Memory B cell (primary cell): ENCODE data around the gene ZAP70.
"Not testable (repeated sequence)": the region's sequence is repeated elsewhere in the genome, so short reads cannot be mapped to it uniquely, and the experiment has no call there.

ENCODE experiments used
- ATAC-seq: fragments of 150-1000 bp; cut with Tn5 transposase; 2 replicates; pipeline ENCODE4 v1.10.0; 2021; ENCODE audit warnings: low read depth, mild to moderate bottlenecking, moderate library complexity
- DNase-seq, 2 donors: peaks; one replicate each; pipeline ENCODE4 v3.0.0; 2022; ENCODE audit warnings: low spot score in 2 of 2
- H3K27ac Mint-ChIP-seq: one replicate; pipeline ENCODE4 v1.8.0; 2022; ENCODE audit warnings: mild to moderate bottlenecking, moderate library complexity, mixed read lengths
- H3K27me3 Mint-ChIP-seq: one replicate; pipeline ENCODE4 v1.8.0; 2022; ENCODE audit warnings: mixed read lengths
- H3K36me3 Mint-ChIP-seq: one replicate; pipeline ENCODE4 v1.8.0; 2022; ENCODE audit warnings: mild to moderate bottlenecking, mixed read lengths
- H3K4me1 Mint-ChIP-seq: one replicate; pipeline ENCODE4 v1.8.0; 2022; ENCODE audit warnings: mixed read lengths
- H3K4me3 Mint-ChIP-seq: one replicate; pipeline ENCODE4 v1.8.0; 2022; ENCODE audit warnings: mild to moderate bottlenecking, moderate library complexity, mixed read lengths
- H3K9me3 Mint-ChIP-seq: one replicate; pipeline ENCODE4 v1.8.0; 2022; ENCODE audit warnings: mixed read lengths

The ZAP70 gene

GRCh38 chr2:97704989-97705388 lies 8.4 kb upstream of the ZAP70 start:
- Mint-ChIP-seq H3K27ac (no peak overlapping the region), H3K36me3 (peaks cover 1% of the 10 kb centered on the region), H3K27me3 (peaks cover 8% of the 10 kb centered on the region), H3K4me3 (no peak overlapping the region), H3K9me3 (no peaks in the 10 kb centered on the region), H3K4me1 (peaks cover 5% of the 10 kb centered on the region)
- no peak for DNase-seq
- no peak for ATAC-seq

- DNase-seq, result no peak
- no peak overlapping the region for H3K27ac Mint-ChIP-seq
- H3K4me1 Mint-ChIP-seq, result peaks cover 4% of the 10 kb centered on the region
- peaks cover 9% of the 10 kb centered on the region for H3K27me3 Mint-ChIP-seq
- H3K36me3 Mint-ChIP-seq, result peaks cover 1% of the 10 kb centered on the region
- no peak for ATAC-seq
- no peaks in the 10 kb centered on the region for H3K9me3 Mint-ChIP-seq
- no peak overlapping the region for H3K4me3 Mint-ChIP-seq
These were observed 7.3 kb upstream of the ZAP70 start for GRCh38 chr2:97706112-97706511.

- no peaks in the 10 kb centered on the region for H3K9me3 Mint-ChIP-seq
- no peak overlapping the region for H3K4me3 Mint-ChIP-seq
- H3K27me3 Mint-ChIP-seq, result peaks cover 9% of the 10 kb centered on the region
- no peaks in the 10 kb centered on the region for H3K36me3 Mint-ChIP-seq
- ATAC-seq, result no peak
- no peak overlapping the region for H3K27ac Mint-ChIP-seq
- H3K4me1 Mint-ChIP-seq, result peaks cover 4% of the 10 kb centered on the region
- DNase-seq, result no peak
These were observed 6.5 kb upstream of the ZAP70 start for GRCh38 chr2:97706708-97707345.

- ATAC-seq, result no peak
- peaks cover 9% of the 10 kb centered on the region for H3K27me3 Mint-ChIP-seq
These were observed 5.9 kb upstream of the ZAP70 start for GRCh38 chr2:97707362-97708047.

GRCh38 chr2:97708048-97708380 lies 5.4 kb upstream of the ZAP70 start:
- Mint-ChIP-seq H3K4me3 (no peak overlapping the region), H3K4me1 (peaks cover 4% of the 10 kb centered on the region), H3K27ac (no peak overlapping the region), H3K9me3 (no peaks in the 10 kb centered on the region), H3K27me3 (peaks cover 9% of the 10 kb centered on the region), H3K36me3 (no peaks in the 10 kb centered on the region)
- DNase-seq, result no peak
- ATAC-seq, result no peak

More at GRCh38 chr2:97707362-97708047, 5.9 kb upstream of the ZAP70 start:
- DNase-seq, result no peak
- no peaks in the 10 kb centered on the region for H3K9me3 Mint-ChIP-seq
- H3K4me1 Mint-ChIP-seq, result peaks cover 4% of the 10 kb centered on the region
- no peak overlapping the region for H3K27ac Mint-ChIP-seq
- no peaks in the 10 kb centered on the region for H3K36me3 Mint-ChIP-seq
- no peak overlapping the region for H3K4me3 Mint-ChIP-seq

GRCh38 chr2:97708608-97709007 lies 4.8 kb upstream of the ZAP70 start:
- DNase-seq, result no peak
- no peaks in the 10 kb centered on the region for H3K36me3 Mint-ChIP-seq
- no peaks in the 10 kb centered on the region for H3K9me3 Mint-ChIP-seq
- no peak overlapping the region for H3K27ac Mint-ChIP-seq
- no peak for ATAC-seq
- H3K4me3 Mint-ChIP-seq, result no peak overlapping the region
- peaks cover 4% of the 10 kb centered on the region for H3K4me1 Mint-ChIP-seq
- H3K27me3 Mint-ChIP-seq, result peaks cover 9% of the 10 kb centered on the region

- DNase-seq (no peak), ATAC-seq (no peak)
- Mint-ChIP-seq H3K9me3 (no peaks in the 10 kb centered on the region), H3K4me3 (no peak overlapping the region), H3K4me1 (peaks cover 5% of the 10 kb centered on the region), H3K36me3 (no peaks in the 10 kb centered on the region), H3K27ac (no peak overlapping the region), H3K27me3 (peaks cover 9% of the 10 kb centered on the region)
These were observed 2.0 kb upstream of the ZAP70 start for GRCh38 chr2:97711394-97711711.

- H3K4me1 Mint-ChIP-seq, H3K4me3 Mint-ChIP-seq, H3K9me3 Mint-ChIP-seq, H3K27ac Mint-ChIP-seq, ATAC-seq, H3K27me3 Mint-ChIP-seq, H3K36me3 Mint-ChIP-seq, DNase-seq: not testable (repeated sequence)
These were observed 1.2 kb upstream of the ZAP70 start for GRCh38 chr2:97712175-97712574.

GRCh38 chr2:97712693-97713295 lies 582 bp upstream of the ZAP70 start:
- H3K27me3 Mint-ChIP-seq, result peaks cover 9% of the 10 kb centered on the region
- peaks cover 9% of the 10 kb centered on the region for H3K4me1 Mint-ChIP-seq

GRCh38 chr2:97714084-97714949 lies 941 bp downstream of the ZAP70 start:
- Mint-ChIP-seq H3K36me3 (no peaks in the 10 kb centered on the region), H3K4me1 (peaks cover 19% of the 10 kb centered on the region), H3K4me3 (no peak overlapping the region)

More at GRCh38 chr2:97712693-97713295, 582 bp upstream of the ZAP70 start:
- Mint-ChIP-seq H3K4me3 (no peak overlapping the region), H3K36me3 (no peaks in the 10 kb centered on the region), H3K9me3 (no peaks in the 10 kb centered on the region), H3K27ac (no peak overlapping the region)
- DNase-seq (no peak), ATAC-seq (no peak)

GRCh38 chr2:97714950-97715652 lies 1.7 kb downstream of the ZAP70 start:
- Mint-ChIP-seq H3K4me3 (no peak overlapping the region), H3K27me3 (peaks cover under 1% of the 10 kb centered on the region), H3K27ac (no peak overlapping the region), H3K4me1 (peaks cover 18% of the 10 kb centered on the region), H3K36me3 (no peaks in the 10 kb centered on the region), H3K9me3 (no peaks in the 10 kb centered on the region)
- ATAC-seq (no peak), DNase-seq (no peak)

More at GRCh38 chr2:97714084-97714949, 941 bp downstream of the ZAP70 start:
- no peak overlapping the region for H3K27ac Mint-ChIP-seq
- ATAC-seq (no peak), DNase-seq (no peak)
- H3K9me3 Mint-ChIP-seq, result no peaks in the 10 kb centered on the region
- H3K27me3 Mint-ChIP-seq, result peaks cover 5% of the 10 kb centered on the region

GRCh38 chr2:97715951-97716694 lies 2.7 kb downstream of the ZAP70 start:
- no peak for DNase-seq

More at GRCh38 chr2:97715951-97716694, 2.7 kb downstream of the ZAP70 start:
- peaks cover 21% of the 10 kb centered on the region for H3K4me1 Mint-ChIP-seq
- no peak for ATAC-seq
- no peak overlapping the region for H3K4me3 Mint-ChIP-seq
- H3K9me3 Mint-ChIP-seq, result no peaks in the 10 kb centered on the region
- H3K27ac Mint-ChIP-seq, result no peak overlapping the region
- H3K27me3 Mint-ChIP-seq, result no peaks in the 10 kb centered on the region
- no peaks in the 10 kb centered on the region for H3K36me3 Mint-ChIP-seq
